SU-DHL-6 (cell line): Measurements from ENCODE around the gene WDR37.

Experiments
- H2AFZ ChIP-seq: fragments of 200-600 bp; sonication (generic); 2 replicates; pipeline ENCODE4 v1.6.1; 2014; ENCODE audit warnings: low read depth, mild to moderate bottlenecking, moderate library complexity, mixed read lengths, antibody characterized with exemption, low read length; ENCODE audit not compliant: severe bottlenecking
- H3F3A ChIP-seq: fragments of 200-600 bp; shearing (Covaris generic); 2 replicates; pipeline ENCODE4 v1.6.0; 2016; ENCODE audit warnings: antibody characterized with exemption, mild to moderate bottlenecking; ENCODE audit not compliant: insufficient read depth
- H3K27ac ChIP-seq: fragments of 200-600 bp; sonication (generic); 2 replicates; pipeline ENCODE4 v1.5.1; 2016; ENCODE audit warnings: low read depth, mild to moderate bottlenecking, low read length, moderate library complexity, mixed read lengths
- H3K27me3 ChIP-seq: fragments of 200-600 bp; sonication (generic), shearing (Covaris generic); 2 replicates; pipeline ENCODE4 v1.6.0; 2014; ENCODE audit warnings: mild to moderate bottlenecking, low read length
- H3K36me3 ChIP-seq: fragments of 200-600 bp; sonication (generic); 2 replicates; pipeline ENCODE4 v1.6.1; 2014; ENCODE audit warnings: mild to moderate bottlenecking, low read length, mixed read lengths
- H3K4me2 ChIP-seq: fragments of 300-600, 200-600 bp; shearing (Covaris generic), sonication (generic); 2 replicates; pipeline ENCODE4 v1.6.0; 2014; ENCODE audit warnings: low read length, low read depth, mild to moderate bottlenecking; ENCODE audit not compliant: poor library complexity, severe bottlenecking
- H3K4me3 ChIP-seq: fragments of 200-600 bp; sonication (generic); 2 replicates; pipeline ENCODE4 v1.5.1; 2014; ENCODE audit warnings: antibody characterized with exemption, low read length, mild to moderate bottlenecking, mixed read lengths; ENCODE audit not compliant: insufficient read depth, poor library complexity, severe bottlenecking
- H3K79me2 ChIP-seq: fragments of 200-600 bp; sonication (generic); 2 replicates; pipeline ENCODE4 v1.6.1; 2014; ENCODE audit warnings: mild to moderate bottlenecking, low read length, moderate library complexity; ENCODE audit not compliant: insufficient read depth
- H3K9ac ChIP-seq: fragments of 200-600 bp; sonication (generic); 2 replicates; pipeline ENCODE4 v1.7.0; 2014; ENCODE audit warnings: mild to moderate bottlenecking, low read length
- H3K9me2 ChIP-seq: fragments of 200-600 bp; sonication (generic); replicated peaks from 2 replicates; pipeline ENCODE4 v1.6.1; 2014; ENCODE audit warnings: low read length; ENCODE audit not compliant: insufficient read depth
- H3K9me3 ChIP-seq: fragments of 200-600 bp; sonication (generic); 2 replicates; pipeline ENCODE4 v1.6.1; 2014; ENCODE audit warnings: low read length, mixed read lengths; ENCODE audit not compliant: insufficient read depth
- H4K20me1 ChIP-seq: fragments of 200-600 bp; sonication (generic); 2 replicates; pipeline ENCODE4 v1.6.1; 2014; ENCODE audit warnings: low read depth, mild to moderate bottlenecking, antibody characterized with exemption, low read length, moderate library complexity, mixed read lengths
- CTCF ChIP-seq: fragments of 200-600 bp; sonication (generic); IDR thresholded peaks from one replicate; pipeline ENCODE4 v1.5.1; 2017; ENCODE audit warnings: antibody characterized with exemption, mild to moderate bottlenecking, low read length, moderate library complexity; ENCODE audit not compliant: insufficient read depth, poor library complexity, severe bottlenecking
- EZH2phosphoT487 ChIP-seq: fragments of 200-600 bp; sonication (generic), shearing (Covaris generic); conservative IDR thresholded peaks from 2 replicates; pipeline ENCODE4 v1.6.1; 2018; ENCODE audit warnings: mild to moderate bottlenecking, antibody characterized with exemption, low read length, moderate library complexity, mixed read lengths

The WDR37 gene

DNA sequence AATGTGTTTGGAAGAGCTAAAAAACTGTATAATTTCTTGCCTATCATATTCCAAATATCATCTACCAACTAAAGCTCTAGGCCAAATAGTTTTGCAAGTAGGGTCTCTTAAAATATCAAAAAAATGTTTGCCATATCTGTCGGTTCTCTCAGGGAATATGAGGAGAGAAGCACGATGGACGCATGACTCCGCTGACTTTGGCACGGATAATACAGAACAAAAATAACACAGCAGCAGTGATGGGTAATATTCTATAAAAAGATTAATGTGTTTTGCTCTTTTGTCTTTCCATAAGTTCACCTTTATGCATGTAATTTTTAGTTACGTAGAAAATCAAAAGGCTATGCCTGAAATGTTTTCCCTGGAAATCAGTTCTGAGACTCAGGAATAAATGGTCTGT, 29.6 kb upstream of the WDR37 start:
- H3F3A ChIP-seq, result no peaks in the 10 kb centered on the region
- no peaks in the 10 kb centered on the region for H3K36me3 ChIP-seq
- H2AFZ ChIP-seq, result no peak overlapping the region
- H3K27ac ChIP-seq, result no peak overlapping the region
- H3K9me3 ChIP-seq, result no peaks in the 10 kb centered on the region
- H4K20me1 ChIP-seq, result no peaks in the 10 kb centered on the region
- H3K79me2 ChIP-seq, result no peaks in the 10 kb centered on the region
- no peaks in the 10 kb centered on the region for H3K27me3 ChIP-seq
- H3K4me2 ChIP-seq, result no peak overlapping the region
- H3K9me2 ChIP-seq, result no peaks in the 10 kb centered on the region
- H3K9ac ChIP-seq, result no peak overlapping the region
- TF ChIP-seq EZH2phosphoT487 (no peak), CTCF (no peak)
- H3K4me3 ChIP-seq, result no peak overlapping the region

- H3K9me3 ChIP-seq, result no peaks in the 10 kb centered on the region
- no peaks in the 10 kb centered on the region for H3K27me3 ChIP-seq
- no peaks in the 10 kb centered on the region for H3K36me3 ChIP-seq
- no peak overlapping the region for H3K9ac ChIP-seq
- H3K9me2 ChIP-seq, result no peaks in the 10 kb centered on the region
- H3F3A ChIP-seq, result no peaks in the 10 kb centered on the region
- H3K4me2 ChIP-seq, result no peak overlapping the region
- TF ChIP-seq CTCF (no peak), EZH2phosphoT487 (no peak)
- no peaks in the 10 kb centered on the region for H3K79me2 ChIP-seq
- no peak overlapping the region for H3K4me3 ChIP-seq
- H2AFZ ChIP-seq, result no peak overlapping the region
- H3K27ac ChIP-seq, result no peak overlapping the region
- no peaks in the 10 kb centered on the region for H4K20me1 ChIP-seq
These were observed 26.3 kb upstream of the WDR37 start for GRCh38 chr10:1029838-1030237.

- H3K9me3 ChIP-seq, result no peaks in the 10 kb centered on the region
- no peak overlapping the region for H3K27ac ChIP-seq
- H3F3A ChIP-seq, result peaks cover 12% of the 10 kb centered on the region
- H3K4me2 ChIP-seq, result no peak overlapping the region
- H4K20me1 ChIP-seq, result no peaks in the 10 kb centered on the region
- no peaks in the 10 kb centered on the region for H3K27me3 ChIP-seq
- H3K79me2 ChIP-seq, result no peaks in the 10 kb centered on the region
- H2AFZ ChIP-seq, result no peak overlapping the region
- H3K4me3 ChIP-seq, result no peak overlapping the region
- H3K36me3 ChIP-seq, result no peaks in the 10 kb centered on the region
- H3K9me2 ChIP-seq, result no peaks in the 10 kb centered on the region
- TF ChIP-seq CTCF (no peak), EZH2phosphoT487 (no peak)
- no peak overlapping the region for H3K9ac ChIP-seq
These were observed 22.6 kb upstream of the WDR37 start for GRCh38 chr10:1033601-1034000.
